ENCODE data around the gene AMZ1. TPM values are rescaled to one million over a fixed set of nuclear protein-coding genes. Genes with fewer than 3 reads are reported as not detected.

Gene AMZ1
- total RNA-seq, 1 experiment from 2014 or later = 0.85 TPM

GRCh38 chr7:2728316-2729030 lies 40.5 kb downstream of the AMZ1 start (continued):
- TF ChIP-seq, protein P1, sequence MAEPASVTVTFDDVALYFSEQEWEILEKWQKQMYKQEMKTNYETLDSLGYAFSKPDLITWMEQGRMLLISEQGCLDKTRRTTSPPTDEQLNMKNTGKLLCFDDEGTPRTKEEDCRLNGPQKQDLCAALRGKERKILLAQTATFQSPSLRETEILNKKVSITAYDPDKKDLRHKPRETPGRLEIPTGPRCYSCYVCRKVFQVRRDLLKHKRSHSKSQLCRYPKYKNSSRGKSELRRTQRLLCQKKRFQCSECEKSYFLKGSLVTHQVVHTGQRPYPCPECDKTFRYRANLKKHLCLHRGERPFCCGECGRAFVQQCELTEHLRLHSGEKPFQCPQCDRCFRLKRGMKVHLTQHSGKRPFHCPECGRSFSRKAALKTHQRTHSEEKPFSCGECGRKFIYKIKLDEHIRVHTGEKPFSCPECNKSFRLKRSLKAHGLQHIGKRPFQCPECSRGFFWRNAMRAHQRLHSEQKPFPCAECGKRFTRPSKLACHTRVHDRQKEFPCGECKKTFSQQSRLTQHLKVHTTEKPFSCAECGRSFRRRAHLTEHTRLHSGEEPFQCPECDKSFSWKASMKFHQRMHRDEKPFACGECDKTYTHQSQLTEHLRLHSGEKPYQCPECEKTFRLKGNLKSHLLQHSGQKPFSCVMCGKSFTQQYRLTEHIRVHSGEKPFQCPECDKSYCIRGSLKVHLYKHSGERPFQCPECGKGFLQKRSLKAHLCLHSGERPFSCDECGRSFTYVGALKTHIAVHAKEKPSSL (CRISPR knock-in tag; conservative IDR thresholded peaks at IDR 0.05) = no peak
- TF ChIP-seq FOXP1 (CRISPR knock-in tag; IDR thresholded peaks at IDR 0.05; ENCODE audit: borderline replicate concordance) (no peak), RELA (CRISPR knock-in tag; IDR thresholded peaks at IDR 0.05; ENCODE audit: borderline replicate concordance) (no peak), KAT7 (CRISPR knock-in tag; IDR thresholded peaks at IDR 0.05; ENCODE audit: borderline replicate concordance) (no peak), ZNF121 (CRISPR knock-in tag; IDR thresholded peaks at IDR 0.05) (no peak), E2F4 (CRISPR knock-in tag; IDR thresholded peaks at IDR 0.05; ENCODE audit: borderline replicate concordance, low read depth) (no peak), ZNF416 (CRISPR knock-in tag; IDR thresholded peaks at IDR 0.05) (no peak)
- TF ChIP-seq, protein P2, sequence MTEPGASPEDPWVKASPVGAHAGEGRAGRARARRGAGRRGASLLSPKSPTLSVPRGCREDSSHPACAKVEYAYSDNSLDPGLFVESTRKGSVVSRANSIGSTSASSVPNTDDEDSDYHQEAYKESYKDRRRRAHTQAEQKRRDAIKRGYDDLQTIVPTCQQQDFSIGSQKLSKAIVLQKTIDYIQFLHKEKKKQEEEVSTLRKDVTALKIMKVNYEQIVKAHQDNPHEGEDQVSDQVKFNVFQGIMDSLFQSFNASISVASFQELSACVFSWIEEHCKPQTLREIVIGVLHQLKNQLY (CRISPR knock-in tag; IDR thresholded peaks at IDR 0.05) = no peak

- H3K9me3 Mint-ChIP-seq = no peaks in the 10 kb centered on the region
- peaks cover 19% of the 10 kb centered on the region for H3K4me1 Mint-ChIP-seq
- ChIA-PET POLR2A (no interaction called here), CTCF (interaction anchor here (1.5 to 3.6 kb wide), 3 partner anchors 10 to 162 kb away, joined by 4 to 16 read pairs (median 13); no protein-coding TSS in a partner anchor)
- no peak overlapping the region for H3K4me3 Mint-ChIP-seq
- peaks cover 56% of the 10 kb centered on the region for H3K36me3 Mint-ChIP-seq
- DNase-seq (ENCODE audit: low spot score) = peak; percentile 11
- peak overlapping the region; percentile 76 for H3K27ac Mint-ChIP-seq
- H3K27me3 Mint-ChIP-seq (ENCODE audit: low read depth) = no peaks in the 10 kb centered on the region
- ATAC-seq = no peak
- TF ChIP-seq ATF6 (CRISPR knock-in tag; IDR thresholded peaks at IDR 0.05) (no peak), ATF1 (CRISPR knock-in tag; IDR thresholded peaks at IDR 0.05) (no peak), ZSCAN18 (CRISPR knock-in tag; IDR thresholded peaks at IDR 0.05) (no peak), ZNF138 (CRISPR knock-in tag; conservative IDR thresholded peaks at IDR 0.05) (no peak), SMAD4 (CRISPR knock-in tag; IDR thresholded peaks at IDR 0.05) (no peak), GTF2I (CRISPR knock-in tag; conservative IDR thresholded peaks at IDR 0.05) (no peak), ZNF263 (CRISPR knock-in tag; IDR thresholded peaks at IDR 0.05; ENCODE audit: low read depth) (no peak), KAT7 (CRISPR knock-in tag; IDR thresholded peaks at IDR 0.05; ENCODE audit: borderline replicate concordance) (no peak)
- TF ChIP-seq, protein P3, sequence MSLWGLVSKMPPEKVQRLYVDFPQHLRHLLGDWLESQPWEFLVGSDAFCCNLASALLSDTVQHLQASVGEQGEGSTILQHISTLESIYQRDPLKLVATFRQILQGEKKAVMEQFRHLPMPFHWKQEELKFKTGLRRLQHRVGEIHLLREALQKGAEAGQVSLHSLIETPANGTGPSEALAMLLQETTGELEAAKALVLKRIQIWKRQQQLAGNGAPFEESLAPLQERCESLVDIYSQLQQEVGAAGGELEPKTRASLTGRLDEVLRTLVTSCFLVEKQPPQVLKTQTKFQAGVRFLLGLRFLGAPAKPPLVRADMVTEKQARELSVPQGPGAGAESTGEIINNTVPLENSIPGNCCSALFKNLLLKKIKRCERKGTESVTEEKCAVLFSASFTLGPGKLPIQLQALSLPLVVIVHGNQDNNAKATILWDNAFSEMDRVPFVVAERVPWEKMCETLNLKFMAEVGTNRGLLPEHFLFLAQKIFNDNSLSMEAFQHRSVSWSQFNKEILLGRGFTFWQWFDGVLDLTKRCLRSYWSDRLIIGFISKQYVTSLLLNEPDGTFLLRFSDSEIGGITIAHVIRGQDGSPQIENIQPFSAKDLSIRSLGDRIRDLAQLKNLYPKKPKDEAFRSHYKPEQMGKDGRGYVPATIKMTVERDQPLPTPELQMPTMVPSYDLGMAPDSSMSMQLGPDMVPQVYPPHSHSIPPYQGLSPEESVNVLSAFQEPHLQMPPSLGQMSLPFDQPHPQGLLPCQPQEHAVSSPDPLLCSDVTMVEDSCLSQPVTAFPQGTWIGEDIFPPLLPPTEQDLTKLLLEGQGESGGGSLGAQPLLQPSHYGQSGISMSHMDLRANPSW (CRISPR knock-in tag; conservative IDR thresholded peaks at IDR 0.05; ENCODE audit: low read depth) = no peak
- TF ChIP-seq, protein P4, sequence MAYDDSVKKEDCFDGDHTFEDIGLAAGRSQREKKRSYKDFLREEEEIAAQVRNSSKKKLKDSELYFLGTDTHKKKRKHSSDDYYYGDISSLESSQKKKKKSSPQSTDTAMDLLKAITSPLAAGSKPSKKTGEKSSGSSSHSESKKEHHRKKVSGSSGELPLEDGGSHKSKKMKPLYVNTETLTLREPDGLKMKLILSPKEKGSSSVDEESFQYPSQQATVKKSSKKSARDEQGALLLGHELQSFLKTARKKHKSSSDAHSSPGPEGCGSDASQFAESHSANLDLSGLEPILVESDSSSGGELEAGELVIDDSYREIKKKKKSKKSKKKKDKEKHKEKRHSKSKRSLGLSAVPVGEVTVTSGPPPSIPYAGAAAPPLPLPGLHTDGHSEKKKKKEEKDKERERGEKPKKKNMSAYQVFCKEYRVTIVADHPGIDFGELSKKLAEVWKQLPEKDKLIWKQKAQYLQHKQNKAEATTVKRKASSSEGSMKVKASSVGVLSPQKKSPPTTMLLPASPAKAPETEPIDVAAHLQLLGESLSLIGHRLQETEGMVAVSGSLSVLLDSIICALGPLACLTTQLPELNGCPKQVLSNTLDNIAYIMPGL (CRISPR knock-in tag; IDR thresholded peaks at IDR 0.05) = no peak
- TF ChIP-seq, protein P5, sequence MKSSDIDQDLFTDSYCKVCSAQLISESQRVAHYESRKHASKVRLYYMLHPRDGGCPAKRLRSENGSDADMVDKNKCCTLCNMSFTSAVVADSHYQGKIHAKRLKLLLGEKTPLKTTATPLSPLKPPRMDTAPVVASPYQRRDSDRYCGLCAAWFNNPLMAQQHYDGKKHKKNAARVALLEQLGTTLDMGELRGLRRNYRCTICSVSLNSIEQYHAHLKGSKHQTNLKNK (CRISPR knock-in tag; IDR thresholded peaks at IDR 0.05) = no peak
- TF ChIP-seq, protein P6, sequence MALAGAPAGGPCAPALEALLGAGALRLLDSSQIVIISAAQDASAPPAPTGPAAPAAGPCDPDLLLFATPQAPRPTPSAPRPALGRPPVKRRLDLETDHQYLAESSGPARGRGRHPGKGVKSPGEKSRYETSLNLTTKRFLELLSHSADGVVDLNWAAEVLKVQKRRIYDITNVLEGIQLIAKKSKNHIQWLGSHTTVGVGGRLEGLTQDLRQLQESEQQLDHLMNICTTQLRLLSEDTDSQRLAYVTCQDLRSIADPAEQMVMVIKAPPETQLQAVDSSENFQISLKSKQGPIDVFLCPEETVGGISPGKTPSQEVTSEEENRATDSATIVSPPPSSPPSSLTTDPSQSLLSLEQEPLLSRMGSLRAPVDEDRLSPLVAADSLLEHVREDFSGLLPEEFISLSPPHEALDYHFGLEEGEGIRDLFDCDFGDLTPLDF (CRISPR knock-in tag; IDR thresholded peaks at IDR 0.05) = no peak
Observed at GRCh38 chr7:2729031-2729892, 41.3 kb downstream of the AMZ1 start.
